Activated CD8-positive, alpha-beta memory T cell treated with anti-CD3 and anti-CD28 coated beads for 24 hours (primary cell): ENCODE data around the gene TEKTIP1.
A peak's percentile ranks its signal among the peaks of the same experiment; 100 is the strongest.

Source experiments
- DNase-seq: peaks from one replicate; pipeline ENCODE4 v3.0.0-alpha.2; 2020

Gene TEKTIP1

DNA sequence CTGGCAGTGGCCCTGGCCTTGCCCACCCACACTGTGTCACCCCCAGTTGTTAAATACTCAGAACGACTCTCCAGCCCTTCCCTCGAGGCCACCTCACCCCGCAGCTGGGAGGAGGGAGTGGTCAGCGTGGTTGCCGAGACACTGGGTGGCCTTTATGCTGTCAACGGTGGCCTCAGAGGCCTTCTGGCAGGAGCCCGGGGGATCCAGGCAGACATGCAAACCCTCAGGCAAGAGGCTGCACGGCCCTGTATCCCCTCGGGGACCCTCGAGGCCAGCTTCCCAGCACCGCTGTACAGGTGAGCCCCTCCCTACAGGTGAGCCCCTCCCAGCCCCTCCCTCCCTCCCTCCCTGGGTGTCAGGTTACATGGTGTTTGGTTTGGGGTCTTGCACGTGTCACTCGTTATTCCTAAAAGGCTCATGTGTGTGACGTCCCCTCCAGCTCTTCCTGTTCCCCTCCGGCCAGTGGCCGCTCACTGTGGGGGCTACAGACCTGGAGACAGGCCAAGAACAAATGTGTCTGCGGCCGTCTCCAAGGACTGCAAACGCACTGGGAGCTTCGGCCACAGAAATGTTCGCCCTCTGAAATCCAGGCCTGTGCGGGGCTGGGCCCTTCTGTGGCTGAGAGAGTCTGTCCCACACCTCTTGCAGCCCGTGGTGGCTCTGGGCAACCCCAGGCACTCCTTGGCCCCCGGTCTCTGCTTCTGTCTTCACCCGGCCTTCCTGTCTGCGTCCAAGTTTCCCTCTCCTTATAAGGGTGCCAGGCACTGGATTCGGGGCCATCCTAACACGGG lies at the start of gene TEKTIP1:
TSS of gene TEKTIP1 (plus strand) at position 210 of the 791 bp plus-strand sequence. CDS start at position 214, 4 bp downstream.
- no peak for DNase-seq

DNA sequence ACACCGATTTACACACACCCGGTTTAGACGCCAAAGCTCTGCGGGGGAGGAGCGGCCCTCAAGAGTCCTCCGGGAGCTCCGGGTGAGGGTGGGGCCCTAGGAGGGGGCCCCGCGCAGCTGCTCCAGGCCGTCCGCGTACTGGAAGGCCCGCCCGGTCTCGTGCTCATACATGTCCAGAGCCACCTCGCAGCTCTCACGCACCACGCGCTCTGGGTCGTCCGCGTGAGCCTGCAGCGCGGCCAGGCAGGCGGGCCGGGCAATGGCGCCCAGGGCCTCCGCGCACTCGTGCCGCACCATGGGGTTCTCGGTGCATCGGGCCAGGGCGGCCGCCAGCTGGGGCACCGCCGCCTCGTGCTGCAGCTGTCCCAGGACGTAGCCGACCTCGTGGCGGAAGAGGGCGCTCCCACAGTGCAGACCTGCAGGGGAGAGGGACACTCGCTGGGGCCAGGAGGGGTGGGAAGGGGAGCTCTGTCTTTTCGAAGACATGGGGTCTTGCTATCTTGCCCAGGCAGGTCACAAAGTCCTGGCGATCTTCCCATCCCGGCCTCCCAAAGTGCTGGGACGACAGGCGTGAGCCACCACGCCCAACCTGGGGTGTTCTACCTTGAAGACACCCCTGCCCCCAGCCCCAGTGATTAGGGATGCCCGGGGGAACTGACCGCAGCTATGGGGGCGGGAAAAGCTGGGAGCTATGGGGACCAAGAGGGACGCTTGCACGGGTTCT lies 47.4 kb upstream of the TEKTIP1 start:
- no peak for DNase-seq

DNA sequence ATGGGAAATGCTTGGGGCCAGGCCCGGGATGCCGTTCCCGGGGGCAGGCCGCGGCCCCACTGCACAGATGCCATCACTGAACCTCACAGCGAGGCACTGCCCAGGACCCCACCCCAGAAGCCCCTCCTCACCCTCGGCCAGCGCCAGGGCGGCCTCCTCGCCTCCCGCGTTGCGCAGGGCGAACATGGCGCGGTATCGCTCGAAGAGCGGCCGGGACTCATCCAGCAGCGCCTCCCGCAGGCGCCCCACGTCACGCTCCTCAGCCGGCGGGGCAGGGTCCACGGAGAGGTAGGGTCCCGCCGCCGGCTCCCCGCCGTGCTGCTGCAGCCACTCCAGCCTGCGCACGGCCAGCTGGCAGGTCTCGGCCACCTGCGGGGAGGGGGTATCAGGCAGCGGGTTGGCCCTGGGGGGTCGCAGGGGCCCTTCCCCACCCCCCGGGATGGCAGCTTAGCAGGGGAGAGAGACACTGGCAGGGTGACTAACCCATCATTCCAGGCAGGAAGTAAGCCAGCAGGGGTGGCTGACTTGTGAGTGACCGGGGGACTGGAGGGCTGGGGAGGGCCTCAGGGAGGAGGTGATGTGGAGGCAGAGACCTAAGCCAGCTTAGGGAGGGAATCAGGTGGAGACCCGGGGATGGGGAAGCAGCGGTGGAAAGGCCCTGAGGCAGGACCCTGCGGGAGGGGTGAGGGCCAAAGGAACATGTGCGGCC lies 46.7 kb upstream of the TEKTIP1 start:
- no peak for DNase-seq

DNA sequence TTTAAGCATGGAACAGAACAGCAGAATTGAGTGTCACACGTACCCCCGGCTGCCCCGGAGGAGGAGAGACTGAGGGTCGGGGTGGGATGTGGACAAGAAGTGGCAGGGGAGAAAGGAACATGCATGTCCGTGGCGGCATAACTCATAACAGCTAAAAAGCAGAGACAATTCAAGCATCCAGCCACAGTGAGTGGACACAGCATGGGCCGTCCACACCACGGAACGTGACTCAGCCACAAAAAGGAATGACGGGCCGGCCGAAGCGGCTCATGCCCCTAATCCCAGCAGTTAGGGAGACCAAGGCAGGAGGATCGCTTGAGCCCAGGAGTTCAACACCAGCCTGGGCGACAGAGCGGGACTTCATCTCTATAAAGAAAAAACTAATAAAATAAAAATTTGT lies 46.1 kb upstream of the TEKTIP1 start:
- no peak for DNase-seq

DNA sequence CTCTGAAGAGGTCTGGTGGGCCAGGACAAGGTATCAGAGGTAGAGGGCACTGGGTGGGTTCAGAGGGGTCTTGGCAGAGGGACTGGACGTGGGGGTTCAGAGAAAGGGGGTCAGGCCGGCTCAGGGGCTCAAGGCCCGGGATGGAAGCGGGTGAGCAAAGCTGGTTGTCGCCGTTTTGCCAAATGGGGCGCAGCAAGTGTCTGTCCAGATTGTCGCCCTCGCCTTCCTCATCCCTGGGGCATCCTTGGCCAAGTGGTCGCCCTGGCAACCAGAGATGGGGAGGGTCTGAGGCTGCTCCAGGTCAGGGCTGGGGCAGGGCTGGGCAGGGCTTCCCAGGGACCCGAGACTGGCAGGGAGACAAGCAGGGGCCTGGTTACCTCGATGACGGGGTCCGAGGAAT lies 45.3 kb upstream of the TEKTIP1 start:
- DNase-seq, result no peak

DNA sequence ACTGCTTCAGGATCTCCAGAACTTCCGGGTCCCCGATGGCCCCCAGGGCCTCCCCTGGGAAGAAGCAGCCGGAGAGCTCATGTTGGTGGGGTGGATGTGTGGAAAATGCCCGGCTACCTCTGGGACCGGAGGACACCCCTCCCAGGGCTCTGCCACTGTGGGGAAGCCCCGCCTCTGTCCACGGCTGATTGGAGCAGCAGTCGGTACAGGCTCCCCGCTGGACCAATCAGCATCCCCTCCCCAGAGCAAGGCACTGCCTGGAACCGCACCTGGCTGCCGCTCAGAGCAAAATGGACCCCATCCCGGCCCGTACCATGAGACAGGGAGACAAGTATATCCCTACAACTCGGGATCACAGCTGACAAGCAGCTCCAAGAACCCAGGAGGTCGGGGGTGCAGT lies 44.9 kb upstream of the TEKTIP1 start:
- no peak for DNase-seq

DNA sequence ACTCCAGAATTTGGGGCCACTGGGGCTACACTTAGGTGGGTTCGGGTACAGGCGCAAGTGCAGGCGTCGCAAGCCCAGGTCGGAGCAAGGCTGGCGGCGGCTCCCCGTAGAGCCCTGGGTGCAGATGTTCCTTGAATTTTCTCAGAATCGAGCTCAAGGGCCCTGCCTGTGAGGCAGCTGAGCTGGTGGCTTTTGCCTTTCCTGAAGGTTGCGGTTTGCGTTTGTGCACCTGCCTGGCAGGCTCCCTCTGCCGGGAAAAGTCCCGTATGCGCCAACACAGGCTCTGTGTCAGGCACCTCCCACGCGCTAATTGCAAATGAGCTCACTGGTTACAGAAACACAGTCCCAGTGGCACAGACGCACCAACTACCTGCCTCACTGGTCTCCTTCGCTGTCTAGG lies 44.4 kb upstream of the TEKTIP1 start:
- no peak for DNase-seq

DNA sequence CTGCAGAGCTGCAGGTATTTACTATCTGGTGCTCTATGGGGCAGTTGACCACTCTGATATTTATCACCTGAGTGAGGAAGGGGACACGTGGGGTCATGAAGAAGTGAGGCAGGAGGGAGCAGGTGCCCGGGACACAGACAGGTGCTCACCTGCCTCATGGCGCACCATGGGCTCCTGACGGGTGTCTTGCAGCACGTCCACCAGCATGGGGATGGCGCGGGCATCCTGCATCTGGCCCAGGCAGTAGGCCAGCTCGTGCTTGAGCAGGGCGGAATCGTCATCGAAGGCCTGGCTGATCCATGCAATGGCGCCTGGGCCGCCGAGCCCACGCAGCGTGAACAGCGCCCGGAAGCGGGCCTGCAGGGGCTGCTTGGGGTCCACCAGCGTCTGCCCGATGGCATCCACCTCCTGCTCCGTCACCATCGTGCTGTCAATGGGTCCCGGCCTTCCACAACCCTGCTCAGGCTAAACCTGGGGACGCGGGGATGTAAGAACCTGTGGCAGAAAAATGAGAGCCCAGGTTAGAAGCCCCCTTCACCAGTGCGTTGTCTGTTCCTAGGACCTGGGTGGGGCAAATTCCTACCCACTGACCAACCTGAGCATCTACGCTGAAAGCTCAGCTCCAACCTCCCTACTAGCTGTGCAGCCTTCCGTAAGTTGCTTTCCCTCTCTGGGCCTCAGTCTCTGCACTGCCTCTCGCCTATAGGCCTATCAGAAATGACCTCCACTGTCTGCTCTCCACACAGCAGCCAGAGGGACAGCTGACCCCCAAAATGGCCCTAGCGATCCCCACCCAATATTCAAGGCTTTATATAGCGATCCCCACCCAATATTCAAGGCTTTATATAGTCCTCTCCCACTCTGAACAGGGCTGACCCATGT lies 42.3 kb upstream of the TEKTIP1 start:
- no peak for DNase-seq

DNA sequence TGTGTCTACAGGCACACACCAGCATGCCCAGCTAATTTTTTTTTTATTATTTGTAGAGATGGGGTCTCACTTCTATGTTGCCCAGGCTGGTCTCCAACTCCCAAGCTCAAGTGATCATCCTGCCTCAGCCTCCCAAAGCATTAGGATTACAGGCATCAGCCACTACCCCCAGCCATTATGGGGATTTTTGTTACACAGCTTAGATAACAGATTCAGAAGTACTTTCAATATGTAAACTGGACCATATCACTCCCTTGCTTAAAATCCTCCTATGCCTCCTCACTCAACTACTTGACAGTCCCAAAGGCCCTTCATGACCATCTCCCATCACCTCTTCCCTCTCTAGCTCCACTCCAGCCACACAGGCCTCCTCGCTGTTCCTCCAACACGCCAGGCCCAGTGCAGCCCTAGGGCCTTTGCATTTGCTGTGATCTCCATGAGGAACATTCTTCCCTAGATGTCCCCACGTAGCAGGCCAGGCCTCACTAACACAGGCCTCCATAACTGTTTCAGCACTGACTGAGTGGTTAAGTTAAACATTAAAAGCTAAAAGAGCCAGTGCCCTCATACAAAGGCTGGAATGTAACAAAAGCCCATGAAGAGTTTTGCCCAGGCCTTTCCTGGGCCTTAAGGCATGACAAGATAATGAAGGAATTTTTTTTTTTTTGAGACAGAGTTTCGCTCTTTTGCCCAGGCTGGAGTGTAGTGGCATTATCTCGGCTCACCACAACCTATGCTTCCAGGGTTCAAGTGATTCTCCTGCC lies 41.0 kb upstream of the TEKTIP1 start:
- DNase-seq, result no peak

DNA sequence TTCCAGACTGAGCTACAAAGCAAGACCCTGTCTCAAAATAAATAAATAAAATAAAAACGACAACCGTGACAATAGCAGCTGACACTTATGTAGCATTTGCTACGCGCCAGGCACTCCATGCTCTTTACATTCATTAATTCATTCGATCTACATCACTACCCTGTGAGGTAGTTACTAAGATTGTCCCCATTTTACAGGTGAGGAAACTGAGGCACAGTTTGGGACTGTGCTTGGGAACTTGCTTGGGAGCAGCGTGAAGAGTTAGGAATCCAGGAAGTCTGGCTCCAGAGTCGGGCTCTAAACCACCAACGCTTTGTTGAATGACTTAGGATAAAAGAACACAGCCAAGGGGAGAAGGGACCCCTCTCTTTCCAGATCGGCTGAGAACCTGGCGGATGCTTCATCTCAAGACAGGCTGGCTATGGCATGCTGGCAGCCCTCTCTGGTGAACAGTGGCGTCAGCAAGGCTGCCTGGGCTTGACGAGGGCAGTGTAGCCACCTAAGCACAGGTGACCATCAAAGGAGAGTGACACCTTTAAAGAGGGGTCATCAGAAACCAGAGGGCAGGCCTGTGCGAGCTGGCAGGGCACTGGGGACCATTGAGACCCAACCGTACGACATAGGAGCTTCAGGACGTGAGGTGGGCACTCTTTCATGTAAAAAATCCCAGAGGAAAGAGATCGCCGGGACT lies 39.1 kb upstream of the TEKTIP1 start:
- DNase-seq, result no peak

DNA sequence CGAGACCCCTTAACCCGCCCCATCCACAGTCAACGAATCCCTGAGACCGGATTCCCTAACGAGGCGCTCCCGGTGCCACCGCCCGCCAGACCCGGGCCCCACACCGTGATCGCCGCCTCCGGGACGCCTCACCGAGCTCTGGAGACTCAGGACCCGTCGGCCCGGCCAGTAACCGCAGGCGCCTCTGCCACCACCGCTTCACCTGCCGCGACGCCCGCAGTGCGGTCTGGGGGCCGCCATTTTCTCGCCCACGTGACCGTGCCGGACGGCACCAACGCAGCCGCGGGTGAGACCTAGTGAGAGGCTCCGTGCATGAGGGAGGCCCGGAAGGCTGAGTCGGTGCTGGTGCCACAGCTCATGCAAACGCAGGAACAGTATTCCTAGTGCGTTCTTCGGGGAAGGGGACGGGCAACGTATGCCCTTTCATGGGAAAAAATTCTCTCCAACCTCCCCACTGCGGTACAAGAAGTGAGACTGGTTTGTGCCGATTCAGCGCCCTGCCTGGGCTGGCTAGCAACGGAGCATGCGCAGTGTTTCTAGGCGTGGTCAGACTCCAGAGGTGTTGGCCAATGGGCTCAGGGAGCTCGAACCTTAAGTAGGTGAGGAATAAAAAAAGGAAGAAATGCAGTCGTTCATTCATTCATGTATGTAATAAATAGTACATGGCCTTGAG lies 38.4 kb upstream of the TEKTIP1 start, which contains the start of gene DOHH:
TSS of gene DOHH (minus strand) at position 246 of the 673 bp plus-strand sequence. CDS start 3,860 bp downstream, outside the sequence.
- DNase-seq, result peak; percentile 98

DNA sequence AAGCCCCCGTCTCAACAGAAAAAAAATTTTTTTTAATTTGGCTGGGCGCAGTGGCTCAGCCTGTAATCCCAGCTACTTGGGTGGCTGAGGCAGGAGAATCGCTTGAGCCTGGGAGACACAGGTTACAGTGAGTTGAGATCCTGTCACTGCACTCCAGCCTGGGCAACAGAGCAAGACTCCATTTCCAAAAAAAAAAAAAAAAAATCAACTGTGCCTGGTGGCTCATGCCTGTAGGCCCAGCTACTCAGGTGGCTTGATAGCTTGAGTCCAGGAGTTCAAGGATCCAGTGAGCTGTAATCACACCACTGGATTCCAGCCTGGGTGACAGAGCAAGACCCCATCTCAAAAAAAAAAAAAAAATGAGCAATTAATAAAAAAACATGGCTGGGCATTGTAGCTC lies 37.2 kb upstream of the TEKTIP1 start:
- DNase-seq, result no peak

DNA sequence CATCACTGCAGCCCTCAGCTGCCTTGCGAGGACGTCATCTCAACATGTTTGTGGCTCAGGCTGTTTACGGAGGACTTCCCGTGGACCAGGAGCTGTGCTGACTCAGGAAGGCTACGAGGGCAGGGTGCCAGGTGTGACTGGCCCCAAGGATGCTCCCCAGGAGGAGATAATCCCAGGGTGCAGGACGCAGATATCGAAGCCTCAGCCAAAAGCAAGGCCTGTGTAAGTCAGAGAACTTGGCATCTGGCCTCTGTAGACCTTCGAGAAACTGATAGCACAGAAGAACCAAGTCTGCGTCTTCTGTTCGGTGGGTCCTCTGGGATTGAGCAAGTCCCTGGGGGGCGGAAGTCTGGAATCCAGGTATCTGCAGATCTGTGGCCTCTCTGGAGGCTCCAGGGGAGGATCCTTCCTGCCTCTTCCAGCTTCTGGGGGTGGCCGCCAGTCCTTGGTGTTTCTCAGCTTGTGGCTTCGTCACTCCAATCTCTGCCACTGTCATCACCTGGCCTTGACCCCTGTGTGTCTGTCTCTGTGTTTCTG lies 35.9 kb upstream of the TEKTIP1 start:
- no peak for DNase-seq

DNA sequence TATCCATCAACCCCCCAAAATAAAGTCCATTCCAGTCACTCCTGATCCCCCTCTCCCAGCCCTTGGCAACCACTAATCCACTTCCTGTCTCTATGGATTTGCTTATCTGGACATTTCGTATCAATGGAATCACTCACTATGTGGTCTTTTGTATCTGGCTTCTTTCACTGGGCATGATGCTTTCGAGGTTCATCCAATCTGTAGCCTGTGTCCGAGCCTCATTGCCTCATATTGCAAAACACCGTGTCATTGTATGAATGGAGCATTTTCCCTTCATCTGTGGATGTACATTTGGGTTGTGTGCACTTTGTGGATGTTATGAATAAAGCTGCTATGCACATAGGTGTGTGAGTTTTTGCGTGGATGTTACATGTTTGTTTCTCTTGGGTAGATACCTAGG lies 34.2 kb upstream of the TEKTIP1 start:
- no peak for DNase-seq

DNA sequence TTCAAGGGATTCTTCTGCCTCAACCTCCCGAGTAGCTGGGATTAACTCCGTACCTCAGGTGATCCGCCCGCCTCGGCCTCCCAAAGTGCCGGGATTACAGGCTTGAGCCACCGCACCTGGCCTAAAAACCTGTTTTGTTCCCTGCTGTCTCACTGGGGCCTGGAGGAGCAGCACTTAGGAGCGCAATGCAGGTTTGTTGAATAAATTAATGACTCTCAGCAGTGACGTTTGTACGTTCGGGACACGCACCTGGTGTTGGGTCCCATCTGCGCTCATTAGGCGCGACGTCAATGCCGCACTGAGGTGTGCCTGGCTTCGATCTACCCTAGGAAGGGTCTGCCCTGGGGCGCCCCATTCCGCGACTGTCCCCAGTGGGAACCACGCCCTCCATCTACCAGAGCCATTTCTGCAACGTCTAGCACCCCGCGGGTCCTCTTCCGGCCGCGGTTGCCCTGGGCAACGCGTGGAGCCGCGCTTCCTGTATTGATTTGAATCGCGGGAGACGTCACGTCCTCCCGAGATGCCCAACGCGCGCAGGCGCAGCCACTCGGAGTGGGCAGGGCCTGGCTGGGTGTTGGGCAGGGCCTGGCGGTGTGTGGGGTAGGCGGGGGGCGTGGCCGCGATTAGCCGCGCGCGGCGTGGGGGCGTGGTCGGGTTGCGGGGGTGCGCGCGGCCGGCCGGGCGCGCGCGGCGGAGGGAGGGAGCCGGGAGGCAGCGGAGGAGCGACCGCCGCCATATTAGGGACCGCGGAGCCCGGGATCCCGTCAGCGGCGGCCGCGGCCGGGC lies 33.2 kb upstream of the TEKTIP1 start, which contains the start of gene FZR1:
TSS of gene FZR1 (plus strand) at position 714 of the 786 bp plus-strand sequence. CDS start 16,679 bp downstream, outside the sequence.
- DNase-seq, result peak; percentile 99

DNA sequence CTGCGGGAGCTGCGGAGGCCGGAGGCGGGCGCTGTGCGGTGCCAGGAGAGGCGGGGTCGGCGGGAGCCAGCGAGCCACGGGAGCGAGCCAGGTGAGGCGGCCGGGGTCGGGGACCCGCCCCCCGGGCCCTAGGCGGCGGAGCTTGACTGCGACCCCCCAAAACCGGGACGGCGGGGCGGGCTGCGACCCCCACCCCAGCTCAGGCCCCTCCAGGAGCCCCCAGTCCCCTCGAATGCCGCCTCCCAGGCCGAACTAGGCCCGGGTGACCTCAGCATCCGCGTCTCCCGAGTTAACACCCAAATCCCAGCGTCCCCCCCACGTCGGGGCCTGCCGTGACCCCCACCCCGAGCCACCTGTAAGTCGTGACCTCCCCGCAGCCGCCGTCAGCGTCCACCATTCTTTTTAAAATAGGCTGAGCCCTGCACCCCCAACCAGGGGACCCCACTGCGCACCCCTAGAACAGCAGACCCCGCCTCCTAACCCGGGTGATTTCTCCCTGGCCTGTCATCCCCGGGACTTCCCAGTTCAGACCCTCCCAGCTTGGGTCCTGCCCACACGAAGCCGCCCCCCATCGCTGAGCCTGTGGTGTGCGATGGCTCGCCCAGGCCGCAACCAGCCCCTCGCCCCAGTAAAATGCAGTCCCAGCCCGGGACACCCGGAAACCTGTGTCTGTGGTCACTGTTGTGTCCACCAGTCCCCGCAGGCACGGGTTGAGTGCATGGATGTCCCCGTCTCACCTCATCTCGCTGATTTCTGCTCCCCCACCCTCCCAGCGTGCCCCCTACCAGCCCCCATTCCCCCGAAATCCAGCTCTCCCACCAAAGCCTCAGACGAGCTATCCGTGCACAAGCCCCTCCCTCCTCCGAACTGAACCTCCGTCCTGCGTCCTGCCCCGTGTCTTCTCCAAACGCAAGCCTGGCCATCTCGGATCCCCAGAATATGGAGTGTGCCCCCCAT lies 32.3 kb upstream of the TEKTIP1 start:
- DNase-seq, result peak; percentile 65

DNA sequence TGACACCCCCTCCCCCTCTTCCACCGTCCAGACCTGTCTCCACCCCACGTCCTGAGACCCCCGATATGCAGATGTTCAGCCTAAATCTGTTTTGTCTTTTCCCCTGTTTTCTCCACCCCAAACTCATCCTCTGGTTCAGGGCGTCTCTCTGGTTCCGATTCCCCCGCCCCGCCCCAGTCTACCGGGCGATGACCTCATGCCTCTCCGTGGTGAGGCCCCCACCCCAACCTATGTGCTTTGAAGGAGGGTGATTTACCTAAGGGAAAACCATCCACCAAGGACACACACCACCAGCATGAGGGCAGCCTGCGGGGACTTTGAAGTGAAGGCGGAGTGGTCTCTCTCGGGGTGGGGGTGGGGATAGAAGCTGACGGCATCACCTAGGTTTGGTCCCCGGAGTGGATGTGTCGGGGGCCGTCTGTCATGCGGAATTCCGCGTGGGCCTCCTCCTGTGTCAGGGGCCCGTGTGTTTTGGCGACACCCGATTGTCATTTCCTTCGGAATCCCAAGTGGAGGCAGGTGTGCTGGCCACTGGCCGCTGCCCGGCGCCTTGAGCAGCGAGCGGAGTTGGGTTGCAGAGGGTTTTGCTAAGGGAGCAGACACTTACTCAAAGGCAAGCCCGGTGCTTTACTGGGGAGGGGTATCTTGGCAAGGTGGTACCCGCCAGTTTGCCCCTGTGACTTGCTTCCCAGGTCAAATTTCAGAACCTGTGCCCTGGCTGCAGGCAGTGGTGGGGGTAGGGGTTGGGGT lies 31.4 kb upstream of the TEKTIP1 start:
- peak; percentile 64 for DNase-seq
